ENCODE data around the gene KRT5.

The KRT5 gene

GRCh38 chr12:52532636-52533035 lies 12.4 kb upstream of the KRT5 start:
- Histone ChIP-seq H3K36me3 (ENCODE audit: control insufficient read depth, insufficient read depth, low read length) (no peaks in the 10 kb centered on the region), H3K4me1 (ENCODE audit: control insufficient read depth, insufficient read depth, low read length) (no peaks in the 10 kb centered on the region), H3K27ac (ENCODE audit: low read depth, low read length) (no peak overlapping the region), H3K9ac (ENCODE audit: low read length) (no peak overlapping the region), H3K27me3 (ENCODE audit: control insufficient read depth, insufficient read depth, low read length) (no peaks in the 10 kb centered on the region), H3K4me3 (ENCODE audit: low read length) (no peak overlapping the region)

GRCh38 chr12:52531566-52532300 lies 11.5 kb upstream of the KRT5 start:
- no peaks in the 10 kb centered on the region for H3K36me3 ChIP-seq (ENCODE audit: control insufficient read depth, insufficient read depth, low read length)
- no peaks in the 10 kb centered on the region for H3K27me3 ChIP-seq (ENCODE audit: control insufficient read depth, insufficient read depth, low read length)
- H3K9ac ChIP-seq (ENCODE audit: low read length), result no peak overlapping the region
- no peak overlapping the region for H3K4me3 ChIP-seq (ENCODE audit: low read length)
- no peak overlapping the region for H3K27ac ChIP-seq (ENCODE audit: low read depth, low read length)
- no peaks in the 10 kb centered on the region for H3K4me1 ChIP-seq (ENCODE audit: control insufficient read depth, insufficient read depth, low read length)

- no peak overlapping the region for H3K9ac ChIP-seq (ENCODE audit: low read length)
- H3K27ac ChIP-seq (ENCODE audit: low read depth, low read length), result no peak overlapping the region
- H3K4me1 ChIP-seq (ENCODE audit: control insufficient read depth, insufficient read depth, low read length), result no peaks in the 10 kb centered on the region
- no peak overlapping the region for H3K4me3 ChIP-seq (ENCODE audit: low read length)
- no peaks in the 10 kb centered on the region for H3K27me3 ChIP-seq (ENCODE audit: control insufficient read depth, insufficient read depth, low read length)
- H3K36me3 ChIP-seq (ENCODE audit: control insufficient read depth, insufficient read depth, low read length), result no peaks in the 10 kb centered on the region
Observed at GRCh38 chr12:52530905-52531304, 10.7 kb upstream of the KRT5 start.

- H3K27ac ChIP-seq (ENCODE audit: low read depth, low read length), result no peak overlapping the region
- no peaks in the 10 kb centered on the region for H3K4me1 ChIP-seq (ENCODE audit: control insufficient read depth, insufficient read depth, low read length)
- no peaks in the 10 kb centered on the region for H3K36me3 ChIP-seq (ENCODE audit: control insufficient read depth, insufficient read depth, low read length)
- H3K27me3 ChIP-seq (ENCODE audit: control insufficient read depth, insufficient read depth, low read length), result no peaks in the 10 kb centered on the region
- no peak overlapping the region for H3K4me3 ChIP-seq (ENCODE audit: low read length)
- no peak overlapping the region for H3K9ac ChIP-seq (ENCODE audit: low read length)
Observed at GRCh38 chr12:52530366-52530765, 10.2 kb upstream of the KRT5 start.

GRCh38 chr12:52529846-52530245 lies 9.7 kb upstream of the KRT5 start:
- Histone ChIP-seq H3K27ac (ENCODE audit: low read depth, low read length) (no peak overlapping the region), H3K27me3 (ENCODE audit: control insufficient read depth, insufficient read depth, low read length) (no peaks in the 10 kb centered on the region)

GRCh38 chr12:52529417-52529816 lies 9.2 kb upstream of the KRT5 start:
- H3K36me3 ChIP-seq (ENCODE audit: control insufficient read depth, insufficient read depth, low read length), result no peaks in the 10 kb centered on the region
- no peaks in the 10 kb centered on the region for H3K4me1 ChIP-seq (ENCODE audit: control insufficient read depth, insufficient read depth, low read length)
- H3K27me3 ChIP-seq (ENCODE audit: control insufficient read depth, insufficient read depth, low read length), result no peaks in the 10 kb centered on the region
- no peak overlapping the region for H3K27ac ChIP-seq (ENCODE audit: low read depth, low read length)
- no peak overlapping the region for H3K9ac ChIP-seq (ENCODE audit: low read length)
- H3K4me3 ChIP-seq (ENCODE audit: low read length), result no peak overlapping the region

More at GRCh38 chr12:52529846-52530245, 9.7 kb upstream of the KRT5 start:
- Histone ChIP-seq H3K4me3 (ENCODE audit: low read length) (no peak overlapping the region), H3K36me3 (ENCODE audit: control insufficient read depth, insufficient read depth, low read length) (no peaks in the 10 kb centered on the region), H3K9ac (ENCODE audit: low read length) (no peak overlapping the region), H3K4me1 (ENCODE audit: control insufficient read depth, insufficient read depth, low read length) (no peaks in the 10 kb centered on the region)

- Histone ChIP-seq H3K9ac (ENCODE audit: low read length) (no peak overlapping the region), H3K36me3 (ENCODE audit: control insufficient read depth, insufficient read depth, low read length) (no peaks in the 10 kb centered on the region), H3K4me3 (ENCODE audit: low read length) (no peak overlapping the region), H3K4me1 (ENCODE audit: control insufficient read depth, insufficient read depth, low read length) (no peaks in the 10 kb centered on the region), H3K27me3 (ENCODE audit: control insufficient read depth, insufficient read depth, low read length) (peaks cover 3% of the 10 kb centered on the region), H3K27ac (ENCODE audit: low read depth, low read length) (no peak overlapping the region)
Observed at GRCh38 chr12:52528641-52529143, 8.5 kb upstream of the KRT5 start.

GRCh38 chr12:52527121-52527800 lies 7.1 kb upstream of the KRT5 start:
- Histone ChIP-seq H3K4me3 (ENCODE audit: low read length) (no peak overlapping the region), H3K36me3 (ENCODE audit: control insufficient read depth, insufficient read depth, low read length) (no peaks in the 10 kb centered on the region), H3K27me3 (ENCODE audit: control insufficient read depth, insufficient read depth, low read length) (peaks cover 3% of the 10 kb centered on the region), H3K4me1 (ENCODE audit: control insufficient read depth, insufficient read depth, low read length) (no peaks in the 10 kb centered on the region), H3K27ac (ENCODE audit: low read depth, low read length) (no peak overlapping the region), H3K9ac (ENCODE audit: low read length) (no peak overlapping the region)

- Histone ChIP-seq H3K4me3 (ENCODE audit: low read length) (no peak overlapping the region), H3K9ac (ENCODE audit: low read length) (no peak overlapping the region), H3K27me3 (ENCODE audit: control insufficient read depth, insufficient read depth, low read length) (peaks cover 3% of the 10 kb centered on the region), H3K27ac (ENCODE audit: low read depth, low read length) (no peak overlapping the region), H3K36me3 (ENCODE audit: control insufficient read depth, insufficient read depth, low read length) (no peaks in the 10 kb centered on the region), H3K4me1 (ENCODE audit: control insufficient read depth, insufficient read depth, low read length) (peaks cover 4% of the 10 kb centered on the region)
Observed at GRCh38 chr12:52526511-52526951, 6.3 kb upstream of the KRT5 start.

GRCh38 chr12:52525661-52526499 lies 5.7 kb upstream of the KRT5 start:
- no peak overlapping the region for H3K4me3 ChIP-seq (ENCODE audit: low read length)
- H3K4me1 ChIP-seq (ENCODE audit: control insufficient read depth, insufficient read depth, low read length), result peaks cover 4% of the 10 kb centered on the region
- H3K27ac ChIP-seq (ENCODE audit: low read depth, low read length), result no peak overlapping the region
- no peak overlapping the region for H3K9ac ChIP-seq (ENCODE audit: low read length)
- no peaks in the 10 kb centered on the region for H3K36me3 ChIP-seq (ENCODE audit: control insufficient read depth, insufficient read depth, low read length)
- peaks cover 3% of the 10 kb centered on the region for H3K27me3 ChIP-seq (ENCODE audit: control insufficient read depth, insufficient read depth, low read length)

- Histone ChIP-seq H3K4me1 (ENCODE audit: control insufficient read depth, insufficient read depth, low read length) (peaks cover 4% of the 10 kb centered on the region), H3K9ac (ENCODE audit: low read length) (no peak overlapping the region), H3K27ac (ENCODE audit: low read depth, low read length) (no peak overlapping the region), H3K36me3 (ENCODE audit: control insufficient read depth, insufficient read depth, low read length) (no peaks in the 10 kb centered on the region), H3K4me3 (ENCODE audit: low read length) (no peak overlapping the region), H3K27me3 (ENCODE audit: control insufficient read depth, insufficient read depth, low read length) (peaks cover 3% of the 10 kb centered on the region)
Observed at GRCh38 chr12:52524898-52525591, 4.9 kb upstream of the KRT5 start.

Measured in rectal smooth muscle tissue (tissue), 1 donor.